ENCODE measurements around the gene MZB1.

Gene MZB1, protein sequence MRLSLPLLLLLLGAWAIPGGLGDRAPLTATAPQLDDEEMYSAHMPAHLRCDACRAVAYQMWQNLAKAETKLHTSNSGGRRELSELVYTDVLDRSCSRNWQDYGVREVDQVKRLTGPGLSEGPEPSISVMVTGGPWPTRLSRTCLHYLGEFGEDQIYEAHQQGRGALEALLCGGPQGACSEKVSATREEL

DNA sequence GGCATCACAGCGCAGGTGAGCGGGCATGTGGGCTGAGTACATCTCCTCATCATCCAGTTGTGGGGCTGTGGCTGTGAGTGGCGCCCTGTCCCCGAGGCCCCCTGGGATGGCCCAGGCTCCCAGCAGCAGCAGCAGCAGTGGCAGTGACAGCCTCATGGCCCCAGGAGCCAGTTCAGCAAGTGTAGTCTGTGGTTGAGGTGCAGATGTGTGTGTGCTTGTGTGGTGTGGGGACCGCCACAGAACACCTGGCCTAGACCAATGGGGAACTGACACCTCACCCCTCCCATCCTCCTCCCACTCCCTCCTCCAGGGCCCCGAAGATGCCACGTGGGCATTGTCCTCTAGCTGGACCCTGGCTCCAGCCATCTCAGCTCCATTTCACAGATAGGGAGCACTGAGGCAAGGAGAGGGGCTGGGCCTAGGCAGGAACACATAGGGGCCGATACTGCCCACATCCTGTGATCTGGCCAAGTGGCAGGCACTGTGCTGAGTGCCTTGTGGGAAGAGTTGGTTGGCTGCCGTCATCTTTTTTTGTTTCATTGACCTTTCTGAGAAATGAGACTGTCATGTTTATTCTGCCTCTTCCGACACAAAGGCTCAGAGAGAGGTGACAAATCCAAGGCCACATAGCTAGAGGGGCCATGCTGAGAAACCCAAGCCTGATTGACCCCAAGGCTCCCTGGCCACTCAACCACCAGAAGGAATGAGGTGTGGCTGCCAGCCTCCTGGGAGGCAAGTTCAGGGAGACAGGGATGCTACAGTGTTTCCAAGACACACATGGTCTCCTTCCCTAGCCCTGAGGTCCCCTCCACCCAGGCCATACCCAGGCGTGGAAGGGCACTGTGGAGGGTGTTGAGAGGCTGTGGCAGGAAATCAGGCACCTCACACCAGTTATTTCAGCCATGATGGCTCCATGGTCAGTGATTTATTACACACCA is at the start of gene MZB1:
Gene MZB1, minus strand, starts transcription at position 213 of the 938 bp plus-strand sequence. Its CDS starts 57 bp downstream, at position 156.
- peak; percentile 55 for ATAC-seq

DNA sequence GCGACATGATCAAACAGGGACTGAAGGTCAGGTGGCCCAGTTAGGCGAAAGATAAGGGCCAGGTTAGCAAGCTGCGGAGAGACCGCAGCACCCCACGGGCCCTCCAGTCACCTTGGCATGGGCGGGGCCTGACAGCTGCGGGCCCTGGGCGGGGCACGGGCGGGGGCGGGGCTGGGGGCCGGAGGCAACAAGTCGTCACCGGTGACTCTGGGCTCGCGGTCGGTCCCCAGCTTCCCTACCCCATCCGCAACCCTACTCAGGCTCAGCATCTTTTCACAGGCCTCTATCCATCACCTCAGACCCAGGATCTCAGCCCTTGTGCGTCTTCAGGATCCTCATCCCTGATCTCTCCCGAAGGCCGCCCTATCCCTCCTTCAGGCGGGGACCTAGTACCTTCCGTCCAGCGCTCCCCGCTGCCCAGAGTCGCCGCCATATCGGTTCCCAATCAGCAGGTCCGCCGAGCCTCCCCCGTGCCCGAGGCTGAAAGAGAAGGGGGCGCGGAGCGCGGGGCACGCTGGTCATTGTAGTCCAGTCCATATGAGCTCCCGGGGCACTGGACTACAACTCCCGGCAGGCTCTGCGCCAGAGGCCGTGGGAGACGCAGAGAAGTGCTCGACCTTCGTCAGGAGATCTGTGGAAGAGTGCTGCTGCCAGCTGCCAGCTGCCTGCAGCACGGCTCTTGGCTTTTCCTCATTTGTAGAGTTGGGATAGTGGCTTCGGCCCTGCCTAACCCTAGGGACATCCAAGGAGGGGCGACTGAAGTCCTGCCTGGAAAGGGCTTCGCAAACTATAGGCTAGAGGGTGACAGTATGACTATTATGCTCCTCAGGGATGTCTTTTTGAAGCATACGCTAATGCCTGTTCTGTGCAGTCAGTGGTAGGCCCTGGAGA is 49.5 kb upstream of the MZB1 start, which contains the start of gene DNAJC18:
Gene DNAJC18, minus strand, starts transcription at position 513 of the 891 bp plus-strand sequence. Its CDS starts 80 bp downstream, at position 433.
- ATAC-seq = peak; percentile 78 to 80

DNA sequence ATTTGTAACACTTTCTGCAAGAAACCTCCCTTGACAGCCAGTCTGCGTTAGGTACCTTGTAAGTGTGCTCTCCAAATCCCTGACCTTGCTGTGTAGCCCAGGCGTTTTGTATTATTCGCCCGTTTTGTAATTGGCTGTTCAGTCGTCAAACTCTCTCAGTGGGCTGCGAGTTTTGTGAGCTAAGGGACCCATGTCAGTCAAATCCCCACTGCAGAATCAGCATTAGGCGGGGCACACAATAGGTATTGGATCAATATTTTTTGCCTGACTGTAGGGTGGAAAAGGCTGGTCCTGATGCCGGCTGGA is 48.9 kb upstream of the MZB1 start:
- ATAC-seq = no peak

DNA sequence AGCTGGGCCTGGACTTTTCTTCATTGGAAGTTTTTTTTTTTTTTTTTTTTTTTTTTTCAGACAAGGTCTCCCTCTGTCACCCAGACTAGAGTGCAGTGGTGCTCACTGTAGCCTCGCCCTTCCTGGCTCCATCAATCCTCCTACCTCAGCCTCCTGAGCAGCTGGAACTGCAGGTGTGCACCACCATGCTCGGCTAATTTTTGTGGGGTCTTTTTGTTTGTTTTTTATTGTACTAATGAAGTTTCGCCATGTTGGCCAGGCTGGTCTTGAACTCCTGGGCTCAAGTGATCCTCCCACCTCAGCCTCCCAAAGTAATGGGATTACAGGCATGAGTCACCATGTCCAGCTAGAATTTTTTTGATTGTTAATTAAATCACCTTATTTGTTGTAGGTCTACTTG is 46.0 kb upstream of the MZB1 start:
- no peak for ATAC-seq

DNA sequence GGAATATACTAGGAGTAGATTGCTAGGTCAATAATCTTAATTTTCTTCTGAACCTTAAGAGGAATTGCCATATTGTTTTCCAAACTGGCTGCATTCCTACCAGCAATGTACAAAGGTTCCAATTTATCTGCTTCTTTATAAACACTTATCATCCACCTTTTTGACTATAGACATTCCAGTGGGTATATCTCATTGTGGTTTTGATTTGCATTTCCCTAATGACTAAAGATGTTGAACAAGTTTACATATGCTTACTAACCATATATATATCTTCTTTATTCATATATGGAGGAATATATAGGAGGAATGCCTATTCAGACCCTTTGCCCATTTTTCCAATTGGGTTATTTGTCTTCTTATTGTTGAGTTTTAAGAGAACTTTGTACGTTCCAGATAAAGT is 42.0 kb upstream of the MZB1 start:
- no peak for ATAC-seq

DNA sequence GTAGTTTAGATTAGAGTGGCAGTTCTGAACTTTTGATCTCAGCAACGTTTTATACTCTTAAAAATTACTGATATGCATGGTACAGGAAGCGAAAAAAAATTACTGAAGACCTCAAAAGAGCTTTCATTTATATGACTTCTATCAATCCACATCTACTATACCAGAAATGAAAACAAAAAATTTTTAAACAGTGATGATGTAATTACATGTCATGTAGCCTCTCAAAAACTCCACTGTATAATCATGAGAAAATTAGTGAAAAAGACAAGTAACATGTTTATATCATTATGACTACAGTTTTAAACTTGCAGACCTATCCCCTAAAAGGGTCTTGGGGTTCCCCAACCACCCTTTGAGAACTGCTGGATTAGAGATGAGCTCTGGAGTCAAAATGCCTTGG is 40.3 kb upstream of the MZB1 start:
- peak; percentile 79 to 86 for ATAC-seq

DNA sequence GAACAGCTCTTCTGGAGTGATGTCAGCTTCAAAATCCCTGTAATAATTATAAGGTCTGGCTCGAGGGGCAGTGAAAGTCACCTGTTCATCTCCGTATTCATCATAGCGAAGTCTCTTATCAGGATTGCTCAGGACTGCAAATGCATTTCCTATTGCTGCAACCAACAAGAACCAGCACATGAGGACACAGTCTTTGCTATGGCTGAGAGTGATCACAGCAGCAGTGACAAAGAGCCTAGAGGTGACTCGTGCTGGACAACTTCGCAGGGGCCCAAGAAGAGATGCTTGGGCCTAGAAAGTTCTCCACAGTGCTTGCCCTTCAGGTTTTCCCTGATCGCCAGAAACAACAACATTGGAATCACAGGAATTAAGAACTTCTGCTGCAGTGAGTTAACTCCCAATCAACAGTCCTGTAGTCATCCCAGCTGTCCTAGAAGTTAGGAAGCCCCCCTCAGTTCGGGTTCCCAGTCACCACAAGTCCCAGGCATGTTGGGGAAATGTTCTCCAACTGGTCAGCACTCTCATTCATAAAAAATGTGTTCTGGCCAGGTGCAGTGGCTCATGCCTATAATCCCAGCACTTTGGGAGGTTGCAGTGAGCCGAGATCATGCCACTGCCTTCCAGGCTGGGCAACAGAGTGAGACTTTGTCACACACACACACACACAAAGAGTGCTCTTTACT is 36.6 kb upstream of the MZB1 start:
- ATAC-seq = no peak

DNA sequence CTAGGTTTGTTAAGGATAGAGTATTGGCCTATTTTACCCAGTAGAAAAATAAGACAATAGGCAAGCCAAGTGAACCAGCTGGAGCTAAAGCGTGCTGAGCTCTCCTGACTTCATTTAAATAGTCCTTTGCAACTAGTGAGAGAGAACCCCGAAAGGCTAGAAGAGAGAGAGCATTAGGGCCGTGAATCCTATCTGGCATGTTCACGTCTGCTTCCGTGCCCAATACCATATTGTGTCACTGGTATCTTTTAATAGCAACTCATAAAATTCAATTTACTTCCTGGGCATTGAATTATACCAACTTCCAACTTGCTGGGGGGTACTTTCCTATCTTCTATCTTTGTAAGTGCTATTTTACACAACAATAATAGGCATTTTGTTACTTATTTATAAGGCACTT is 35.8 kb upstream of the MZB1 start:
- no peak for ATAC-seq

DNA sequence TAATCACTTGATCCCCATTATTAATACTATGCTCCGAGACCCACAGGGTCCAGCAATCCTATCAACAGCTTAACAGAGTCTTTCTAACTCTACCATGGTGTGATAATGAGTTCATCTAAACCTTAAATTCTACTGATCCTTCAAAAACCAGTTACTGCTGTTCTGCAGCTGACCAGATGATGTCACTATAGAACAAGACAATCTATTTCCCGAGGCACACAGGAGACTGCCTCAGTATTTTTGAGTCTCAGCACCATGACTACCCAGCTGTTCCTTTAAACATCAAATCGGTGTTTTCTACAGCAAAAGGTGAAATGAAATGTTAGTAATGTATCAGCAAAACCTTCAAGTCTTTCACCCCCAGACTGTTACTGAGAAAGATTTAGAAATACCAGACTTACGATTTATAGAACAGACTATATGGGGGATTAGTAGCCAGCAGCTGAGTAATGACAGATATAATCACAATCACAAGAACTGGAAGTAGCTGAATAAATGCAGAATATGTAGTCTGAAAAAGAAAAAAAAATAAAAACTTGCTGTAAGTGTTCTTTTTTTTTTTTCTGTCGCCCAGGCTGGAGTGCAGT is 32.7 kb upstream of the MZB1 start:
- peak; percentile 84 to 87 for ATAC-seq

DNA sequence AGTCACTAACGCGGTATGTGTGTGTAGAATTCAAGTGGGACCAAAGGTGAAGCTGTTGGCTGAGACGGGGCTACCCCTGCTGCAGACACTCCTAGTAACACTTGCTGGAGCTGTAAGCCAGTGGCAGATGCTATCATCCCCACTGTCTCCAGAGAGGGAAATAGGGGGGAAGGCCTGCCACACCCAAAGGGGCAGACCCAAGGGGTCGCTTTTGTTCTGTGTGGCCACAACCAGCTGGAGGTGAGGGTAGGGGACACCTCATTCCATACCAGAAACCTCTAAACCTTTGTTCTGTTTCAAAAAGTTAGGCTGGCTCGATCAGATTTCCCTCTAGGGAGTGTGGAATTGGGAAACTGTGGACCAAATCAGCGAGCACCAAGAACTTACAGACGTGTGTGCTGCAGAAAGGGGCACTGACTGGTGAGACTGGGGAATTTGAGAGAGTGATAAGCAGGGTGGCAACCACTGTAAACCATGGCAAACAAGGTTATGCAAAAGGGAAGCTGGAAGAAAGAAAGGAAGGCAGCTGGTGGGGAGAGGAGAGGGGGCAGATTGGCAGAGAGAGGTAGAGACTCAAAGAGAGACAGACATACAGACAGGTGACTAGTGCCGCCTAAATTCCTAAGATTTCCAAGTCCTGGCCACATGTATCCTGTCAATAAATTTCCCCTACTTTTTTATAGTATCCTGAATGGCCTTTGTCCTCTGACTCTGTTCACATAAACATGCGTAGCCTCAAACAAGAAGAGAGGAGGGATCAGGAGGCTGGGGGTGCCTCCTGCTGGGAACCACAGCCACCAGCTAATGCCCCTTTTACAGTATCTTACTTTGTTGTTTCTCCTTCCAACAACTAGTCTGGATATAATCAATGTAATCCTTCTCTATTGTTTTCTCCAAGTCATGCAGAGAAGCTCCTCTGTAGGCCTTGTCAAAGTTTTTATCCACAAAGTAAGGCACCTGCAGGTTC is 29.8 kb upstream of the MZB1 start:
- no peak for ATAC-seq

DNA sequence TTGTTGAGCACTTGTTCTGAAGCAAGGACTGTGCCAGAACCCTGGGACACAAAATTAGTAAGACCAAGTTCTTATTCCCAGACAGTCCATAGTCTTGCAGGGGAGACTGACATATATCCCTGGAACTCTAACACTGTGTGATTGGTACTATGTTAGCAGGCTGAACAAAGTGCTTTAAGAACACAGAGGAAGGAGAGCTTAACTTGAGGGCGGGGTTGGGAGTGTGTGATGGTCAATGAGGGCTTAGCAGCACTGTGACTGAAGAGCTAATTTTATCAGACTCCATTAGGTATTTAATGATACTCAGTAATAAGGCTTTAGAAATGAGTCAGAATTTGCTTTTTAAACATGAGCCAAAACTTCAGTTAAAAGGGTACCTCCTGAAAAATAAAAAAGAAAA is 29.1 kb upstream of the MZB1 start:
- no peak for ATAC-seq

DNA sequence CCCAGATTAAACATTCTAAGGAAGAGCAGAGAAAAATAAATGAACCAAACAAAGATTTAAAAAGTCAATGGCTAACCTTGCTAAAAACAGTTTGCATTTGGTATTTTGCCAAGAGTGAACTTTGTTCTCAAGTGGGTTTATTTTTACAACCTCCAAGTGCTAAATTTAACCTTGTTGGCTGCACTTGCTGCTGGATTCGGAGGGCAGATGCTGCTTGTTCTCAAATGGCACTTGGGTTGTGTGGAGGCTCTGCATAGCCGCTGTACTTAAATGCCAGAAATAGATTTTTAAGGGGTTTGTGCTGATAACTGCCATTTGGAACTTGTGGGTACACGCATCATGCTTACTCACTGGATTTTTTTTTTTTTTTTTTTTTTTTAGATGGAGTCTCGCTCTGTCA is 27.5 kb upstream of the MZB1 start:
- no peak for ATAC-seq

DNA sequence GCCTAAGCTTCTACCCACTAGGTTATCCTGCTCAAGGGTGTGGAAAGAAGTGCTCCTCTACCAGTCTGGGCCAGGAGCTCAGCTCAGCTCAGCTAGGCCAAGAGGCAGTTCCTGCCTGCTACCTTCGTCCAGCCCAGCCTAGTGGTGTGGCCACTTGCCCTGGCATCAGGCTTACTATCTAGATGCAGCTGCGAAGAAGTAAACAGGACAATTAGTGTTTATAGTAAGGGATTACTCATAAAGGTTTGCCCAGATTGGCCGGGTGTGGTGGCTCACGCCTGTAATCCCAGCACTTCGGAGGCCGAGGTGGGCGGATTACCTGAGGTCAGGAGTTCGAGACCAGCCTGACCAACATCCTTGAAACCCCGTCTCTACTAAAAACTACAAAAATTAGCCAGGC is 26.9 kb upstream of the MZB1 start:
- no peak for ATAC-seq

DNA sequence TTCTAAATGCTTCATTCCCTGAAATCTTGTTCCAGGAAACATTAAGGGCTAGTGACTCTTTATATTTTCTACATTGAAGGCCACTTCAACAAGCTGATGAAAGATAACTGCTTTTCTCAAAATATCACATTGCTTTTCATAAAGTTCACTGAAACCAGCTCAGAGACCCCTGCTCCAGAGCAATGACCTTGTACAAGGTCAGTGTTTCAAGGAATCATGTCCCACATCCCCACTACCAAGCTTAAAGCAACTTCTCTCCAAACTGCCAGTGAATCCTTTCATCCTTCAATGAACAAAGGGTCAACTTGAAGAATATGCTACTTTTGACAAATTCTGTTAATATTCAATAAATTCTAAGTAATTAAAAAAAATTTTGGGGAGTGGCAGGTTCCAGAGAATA is 26.2 kb upstream of the MZB1 start:
- peak in 1 of 2 donors; percentile 8 for ATAC-seq

DNA sequence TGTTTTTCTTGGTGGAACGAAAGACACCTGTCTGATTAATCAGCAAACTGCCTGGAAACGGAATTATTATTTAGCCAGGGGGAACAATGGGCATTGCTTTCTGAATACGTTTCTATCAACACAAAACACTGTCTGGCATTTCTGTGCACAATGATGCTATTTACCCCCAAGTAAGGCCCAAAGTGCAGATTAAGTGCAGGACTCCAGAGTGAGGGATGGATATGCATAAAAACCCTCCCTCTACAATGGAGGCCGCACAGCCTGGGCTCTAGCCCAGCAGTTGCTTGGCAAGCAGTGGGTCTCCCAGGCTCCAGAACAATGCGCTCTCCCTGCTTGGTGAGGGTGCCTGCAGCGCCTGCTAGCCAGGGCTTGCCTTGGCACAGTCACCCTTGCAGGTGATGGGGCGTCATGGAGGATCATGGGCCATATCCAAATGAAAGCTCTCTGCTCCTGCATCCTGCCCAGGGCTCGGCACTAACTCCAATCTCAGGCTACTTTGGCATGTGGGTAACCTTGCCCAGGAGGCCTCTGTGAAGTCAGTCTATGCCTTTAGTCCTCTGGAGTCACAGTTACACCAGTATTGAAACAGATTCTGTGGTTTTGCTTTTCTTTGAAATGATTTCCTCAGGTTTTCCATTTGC is 25.6 kb upstream of the MZB1 start:
- peak; percentile 65 to 66 for ATAC-seq

DNA sequence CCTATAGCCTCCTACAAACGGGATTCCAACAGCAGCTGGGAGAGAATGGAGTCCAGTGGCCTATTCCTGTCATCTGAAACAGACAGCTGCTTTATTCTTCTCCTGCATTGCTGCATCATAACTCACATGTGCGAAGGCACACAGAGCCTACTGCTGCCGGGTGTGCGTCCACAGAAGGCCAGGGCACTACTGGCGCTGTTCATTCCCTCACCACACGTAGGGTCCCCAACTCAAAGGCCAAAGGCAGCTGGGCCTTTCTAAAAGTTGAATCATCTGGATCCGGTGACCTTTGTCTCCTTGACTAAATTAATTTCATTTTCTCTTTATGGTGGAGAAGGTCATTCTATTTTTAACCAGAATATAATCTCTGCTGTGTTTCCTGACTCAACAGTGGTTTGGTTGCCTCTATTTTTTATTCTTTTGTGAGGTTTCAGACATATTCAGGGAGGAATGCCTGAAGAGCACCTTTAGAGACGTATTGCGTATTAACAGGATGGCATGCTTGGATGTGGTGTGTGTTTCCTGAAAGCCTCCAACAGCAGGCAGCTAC is 24.9 kb upstream of the MZB1 start:
- ATAC-seq = peak; percentile 51 to 56

DNA sequence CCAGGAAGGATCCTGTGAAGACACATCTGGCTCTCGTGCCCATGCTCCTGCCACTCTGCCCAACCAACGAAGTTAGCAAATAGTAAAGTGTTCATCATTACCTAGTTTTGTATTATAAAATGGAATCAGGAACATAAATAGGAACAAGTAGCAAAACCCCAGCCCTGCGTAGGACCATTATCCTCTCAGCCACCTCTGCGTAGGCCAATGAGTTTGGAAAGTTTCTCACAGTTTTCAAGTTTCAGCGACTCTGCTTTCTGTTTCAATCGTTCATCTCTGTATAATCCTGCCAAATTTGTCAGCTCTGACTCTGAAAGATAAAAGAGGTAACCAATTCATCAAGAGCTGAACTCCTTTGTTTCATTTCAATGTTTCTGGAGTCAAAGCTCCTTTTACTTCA is 24.2 kb upstream of the MZB1 start:
- ATAC-seq = peak; percentile 53 to 54

DNA sequence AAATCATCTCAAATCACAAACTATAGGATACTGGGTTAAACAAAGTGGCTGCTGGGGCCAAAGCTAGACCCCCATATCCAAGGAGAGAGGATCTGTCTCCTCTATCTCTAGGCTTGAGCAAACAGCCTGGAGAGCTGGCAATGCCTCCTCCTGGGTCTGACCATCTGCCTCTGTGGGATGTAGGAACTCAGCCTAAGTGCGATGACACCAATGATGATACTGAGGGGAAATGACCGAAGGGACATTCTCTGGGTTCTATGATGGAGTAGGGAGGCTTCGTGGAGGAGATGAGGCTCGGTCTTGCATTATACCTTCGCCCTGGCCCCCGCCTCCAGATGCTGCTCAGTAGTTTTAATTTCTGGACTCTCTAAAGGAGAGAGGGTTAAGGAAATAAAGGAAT is 23.4 kb upstream of the MZB1 start:
- ATAC-seq = no peak

DNA sequence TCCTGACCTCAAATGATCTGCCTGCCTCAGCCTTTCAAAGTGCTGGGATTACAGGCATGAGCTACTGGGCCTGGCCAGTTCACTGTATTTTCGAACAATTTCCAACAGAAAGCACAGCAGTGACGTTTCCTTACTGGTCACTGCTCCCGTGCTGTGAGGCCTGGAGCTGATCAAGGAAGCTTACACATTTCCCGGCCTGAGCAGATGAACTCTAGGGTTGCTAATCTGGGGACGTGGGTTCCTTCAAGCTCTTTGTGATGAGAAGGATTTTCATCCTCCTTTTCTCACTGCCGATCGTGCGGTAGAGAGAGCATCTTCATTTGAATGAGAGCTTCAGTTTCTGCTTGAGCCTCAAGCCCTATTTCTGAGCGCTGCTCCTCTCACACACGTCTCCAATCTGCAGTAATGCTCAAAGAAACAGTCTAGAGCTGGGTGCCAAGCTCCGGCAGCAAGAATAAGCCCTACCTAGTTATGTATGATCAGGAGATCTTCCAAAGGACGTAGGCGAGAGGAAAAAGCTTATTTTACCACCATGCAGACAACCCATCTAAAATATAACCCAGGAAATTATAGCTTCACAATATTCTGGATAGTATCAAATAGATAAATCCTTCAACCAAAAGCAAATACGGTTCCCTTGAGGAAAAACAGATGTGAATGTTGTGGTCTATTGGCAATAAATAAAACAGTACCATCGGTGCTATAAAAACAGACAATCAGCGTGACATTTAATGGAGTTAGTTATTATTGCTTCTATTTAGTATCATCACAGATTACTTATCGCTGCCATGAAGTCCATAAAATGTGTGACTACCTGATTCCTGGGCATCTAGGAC is 21.5 kb upstream of the MZB1 start:
- no peak for ATAC-seq

Measured in activated CD4-positive, CD25-positive, alpha-beta regulatory T cell treated with anti-CD3 and anti-CD28 coated beads, Interleukin-2, amount 50 U/mL, for 24 hours (primary cell).